Measurements from ENCODE around the gene RIT2.

Gene RIT2

DNA sequence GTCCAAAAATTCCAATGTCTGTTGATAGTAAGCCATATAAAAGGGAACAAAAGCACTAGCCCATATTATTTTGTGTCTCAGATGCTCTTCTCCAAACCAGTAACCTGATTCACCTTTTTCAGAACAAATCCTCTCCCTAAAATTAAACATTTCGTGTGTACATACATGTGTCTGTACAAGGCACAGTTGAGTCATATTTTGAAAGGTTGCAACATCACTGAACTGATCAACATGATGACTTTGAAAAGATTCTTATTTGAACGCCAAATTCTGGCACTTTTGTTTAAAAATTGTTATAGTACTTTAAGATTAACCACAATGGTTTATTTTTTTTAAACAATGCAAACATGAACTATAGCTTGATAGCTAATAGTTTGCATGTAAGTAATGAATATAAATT, 102.5 kb downstream of the RIT2 start:
- no peak overlapping the region for H3K27ac ChIP-seq (ENCODE audit: low read depth, low read length, severe bottlenecking)
- H3K4me1 ChIP-seq (ENCODE audit: control insufficient read depth, insufficient read depth, low read length, poor library complexity, severe bottlenecking) = no peaks in the 10 kb centered on the region
- H3K36me3 ChIP-seq (ENCODE audit: control insufficient read depth, insufficient read depth, low read length) = no peaks in the 10 kb centered on the region
- 60% methylated on average over 1 of the region's 2 CpGs; no CpG with 5 or more reads in 1 of the 2 experiments for WGBS, 2 experiments (ENCODE audit: insufficient coverage in 2 of 2)
- no peak overlapping the region for H3K4me3 ChIP-seq (ENCODE audit: extremely low read depth, insufficient read depth, low read length, poor library complexity, severe bottlenecking)
- H3K9me3 ChIP-seq (ENCODE audit: control insufficient read depth, low read length) = no peaks in the 10 kb centered on the region

DNA sequence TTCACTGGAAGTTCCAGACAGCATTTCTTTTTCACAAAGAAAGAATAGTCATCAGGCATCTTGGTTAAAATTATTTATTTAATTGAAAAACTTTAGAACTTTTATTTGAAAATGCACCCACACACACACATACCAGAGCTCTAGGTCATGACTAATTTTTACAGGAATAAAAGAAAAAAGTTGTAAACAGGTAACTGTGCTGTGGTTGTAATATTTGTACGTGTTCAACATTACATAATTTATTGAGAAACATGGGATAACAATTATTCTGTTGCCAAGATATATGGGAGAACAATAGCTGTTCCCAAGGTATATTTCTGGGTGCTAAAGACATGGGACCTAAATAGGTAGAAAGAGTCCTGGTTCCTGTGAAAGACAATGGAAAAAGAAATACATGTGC, 104.9 kb downstream of the RIT2 start:
- Histone ChIP-seq H3K4me1 (ENCODE audit: control insufficient read depth, insufficient read depth, low read length, poor library complexity, severe bottlenecking) (no peaks in the 10 kb centered on the region), H3K27ac (ENCODE audit: low read depth, low read length, severe bottlenecking) (no peak overlapping the region), H3K4me3 (ENCODE audit: extremely low read depth, insufficient read depth, low read length, poor library complexity, severe bottlenecking) (no peak overlapping the region), H3K36me3 (ENCODE audit: control insufficient read depth, insufficient read depth, low read length) (no peaks in the 10 kb centered on the region), H3K9me3 (ENCODE audit: control insufficient read depth, low read length) (no peaks in the 10 kb centered on the region)
- WGBS, 2 experiments (ENCODE audit: insufficient coverage in 2 of 2) = 80% methylated on average over 1 of the region's 1 CpG; no CpG with 5 or more reads in 1 of the 2 experiments

DNA sequence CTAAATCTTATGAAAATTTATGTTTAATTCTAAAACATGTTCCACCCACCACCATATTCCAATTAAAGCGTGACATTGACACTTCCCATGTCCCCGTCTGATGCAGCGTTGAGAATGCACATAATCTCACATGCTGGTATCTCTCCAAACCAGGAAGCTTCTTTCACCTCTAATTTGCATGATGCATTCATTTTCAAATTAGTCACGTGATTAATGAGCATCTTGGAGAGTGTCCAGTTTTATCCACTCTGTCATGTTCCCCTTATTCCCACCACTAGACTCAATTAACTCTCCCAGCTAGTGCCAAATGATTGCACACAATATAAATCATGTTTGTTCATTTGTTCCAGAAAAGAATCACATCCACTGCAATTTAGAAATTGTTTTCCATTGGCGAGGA, 105.8 kb downstream of the RIT2 start:
- H3K9me3 ChIP-seq (ENCODE audit: control insufficient read depth, low read length) = no peaks in the 10 kb centered on the region
- no peaks in the 10 kb centered on the region for H3K4me1 ChIP-seq (ENCODE audit: control insufficient read depth, insufficient read depth, low read length, poor library complexity, severe bottlenecking)
- H3K27ac ChIP-seq (ENCODE audit: low read depth, low read length, severe bottlenecking) = no peak overlapping the region
- no peak overlapping the region for H3K4me3 ChIP-seq (ENCODE audit: extremely low read depth, insufficient read depth, low read length, poor library complexity, severe bottlenecking)
- no peaks in the 10 kb centered on the region for H3K36me3 ChIP-seq (ENCODE audit: control insufficient read depth, insufficient read depth, low read length)
- WGBS, 2 experiments (ENCODE audit: insufficient coverage in 2 of 2) = 88 to 96% methylated on average over 4 of the region's 5 CpGs

DNA sequence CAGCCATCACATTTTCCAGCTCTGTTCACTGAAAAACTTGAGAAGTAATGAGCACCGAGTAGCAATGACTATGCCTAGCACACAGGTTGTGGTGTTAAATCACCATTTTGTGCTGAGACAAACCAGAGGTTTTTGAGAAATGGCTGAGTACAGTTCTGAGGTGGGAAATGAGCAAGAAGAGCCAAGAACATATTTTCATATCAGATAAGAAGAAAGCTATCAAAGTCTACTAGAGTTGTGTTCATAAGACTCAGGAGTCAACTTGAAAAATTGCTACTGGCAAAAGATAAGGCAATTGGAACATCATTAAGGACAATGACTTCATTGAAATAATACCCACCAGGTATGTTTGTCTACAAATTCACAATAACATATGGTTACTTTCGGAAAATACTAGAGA, 108.1 kb downstream of the RIT2 start:
- Histone ChIP-seq H3K27ac (ENCODE audit: low read depth, low read length, severe bottlenecking) (no peak overlapping the region), H3K36me3 (ENCODE audit: control insufficient read depth, insufficient read depth, low read length) (no peaks in the 10 kb centered on the region), H3K4me3 (ENCODE audit: extremely low read depth, insufficient read depth, low read length, poor library complexity, severe bottlenecking) (no peak overlapping the region), H3K9me3 (ENCODE audit: control insufficient read depth, low read length) (no peaks in the 10 kb centered on the region), H3K4me1 (ENCODE audit: control insufficient read depth, insufficient read depth, low read length, poor library complexity, severe bottlenecking) (no peaks in the 10 kb centered on the region)
- 67 to 86% methylated on average over 1 of the region's 2 CpGs for WGBS, 2 experiments (ENCODE audit: insufficient coverage in 2 of 2)

DNA sequence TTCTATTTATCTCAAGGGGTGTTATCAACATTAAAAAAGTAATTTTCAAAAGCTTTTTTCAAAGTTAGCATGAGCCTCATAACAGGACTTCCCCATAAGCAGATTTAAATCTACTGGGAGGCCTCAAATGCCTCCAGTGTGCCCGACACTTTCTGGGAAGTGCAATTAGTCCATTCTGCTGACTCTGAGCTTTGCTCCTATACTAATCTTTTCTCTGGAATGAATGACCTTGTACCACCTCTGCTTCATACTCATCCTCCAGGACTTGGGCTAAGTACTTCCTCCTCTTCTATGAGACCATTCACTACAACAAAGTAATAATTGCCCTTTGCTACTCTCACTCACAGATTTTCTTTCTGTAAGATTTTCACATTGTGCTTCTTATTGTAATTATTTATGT, 111.1 kb downstream of the RIT2 start:
- H3K4me3 ChIP-seq (ENCODE audit: extremely low read depth, insufficient read depth, low read length, poor library complexity, severe bottlenecking) = no peak overlapping the region
- no peak overlapping the region for H3K27ac ChIP-seq (ENCODE audit: low read depth, low read length, severe bottlenecking)
- no peaks in the 10 kb centered on the region for H3K9me3 ChIP-seq (ENCODE audit: control insufficient read depth, low read length)
- no peaks in the 10 kb centered on the region for H3K4me1 ChIP-seq (ENCODE audit: control insufficient read depth, insufficient read depth, low read length, poor library complexity, severe bottlenecking)
- 91% methylated on average over 1 of the region's 1 CpG; no CpG with 5 or more reads in 1 of the 2 experiments for WGBS, 2 experiments (ENCODE audit: insufficient coverage in 2 of 2)
- H3K36me3 ChIP-seq (ENCODE audit: control insufficient read depth, insufficient read depth, low read length) = no peaks in the 10 kb centered on the region

DNA sequence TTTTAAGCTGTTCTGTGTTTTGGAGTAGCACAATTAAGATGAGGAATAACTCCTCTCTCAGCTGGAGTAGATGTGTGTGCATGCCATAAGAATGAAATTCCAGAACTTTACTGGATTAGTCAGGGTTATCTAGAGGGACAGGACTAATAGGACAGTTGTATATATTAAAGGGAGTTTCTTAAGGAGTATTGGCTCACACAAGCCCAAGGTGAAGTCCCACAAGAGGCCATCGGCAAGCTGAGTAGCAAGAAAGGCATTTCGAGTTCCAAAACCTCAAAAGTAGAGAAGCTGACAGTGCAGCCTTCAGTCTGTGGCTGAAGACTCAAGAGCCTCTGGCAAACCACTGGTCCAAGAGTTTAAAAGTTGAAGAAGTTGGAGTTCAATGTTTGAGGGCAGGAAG, 113.7 kb downstream of the RIT2 start:
- Histone ChIP-seq H3K4me1 (ENCODE audit: control insufficient read depth, insufficient read depth, low read length, poor library complexity, severe bottlenecking) (no peaks in the 10 kb centered on the region), H3K27ac (ENCODE audit: low read depth, low read length, severe bottlenecking) (no peak overlapping the region), H3K4me3 (ENCODE audit: extremely low read depth, insufficient read depth, low read length, poor library complexity, severe bottlenecking) (no peak overlapping the region), H3K9me3 (ENCODE audit: control insufficient read depth, low read length) (no peaks in the 10 kb centered on the region), H3K36me3 (ENCODE audit: control insufficient read depth, insufficient read depth, low read length) (no peaks in the 10 kb centered on the region)
- WGBS, 2 experiments (ENCODE audit: insufficient coverage in 2 of 2) = 77 to 100% methylated on average over 2 of the region's 2 CpGs

DNA sequence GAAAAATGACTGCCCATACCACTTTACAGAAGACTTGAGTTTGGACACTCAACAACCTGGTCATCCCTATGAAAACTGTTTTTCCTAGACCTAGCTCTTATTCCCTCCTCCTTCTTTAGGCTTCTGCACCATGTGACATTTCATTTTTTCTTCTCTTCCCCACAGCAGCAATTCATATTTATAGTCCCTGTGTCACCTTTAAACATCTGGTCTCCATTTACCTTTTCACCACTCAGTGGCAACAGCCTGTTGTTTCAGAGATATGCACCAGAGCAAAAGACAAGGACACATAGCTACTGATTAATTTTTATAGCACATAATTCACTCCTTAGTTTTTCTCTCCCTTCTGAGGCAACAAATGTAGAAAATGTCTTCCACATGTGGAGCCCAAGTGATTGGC, 118.7 kb downstream of the RIT2 start:
- H3K9me3 ChIP-seq (ENCODE audit: control insufficient read depth, low read length) = no peaks in the 10 kb centered on the region
- H3K4me3 ChIP-seq (ENCODE audit: extremely low read depth, insufficient read depth, low read length, poor library complexity, severe bottlenecking) = no peak overlapping the region
- H3K27ac ChIP-seq (ENCODE audit: low read depth, low read length, severe bottlenecking) = no peak overlapping the region
- no peaks in the 10 kb centered on the region for H3K4me1 ChIP-seq (ENCODE audit: control insufficient read depth, insufficient read depth, low read length, poor library complexity, severe bottlenecking)
- H3K36me3 ChIP-seq (ENCODE audit: control insufficient read depth, insufficient read depth, low read length) = no peaks in the 10 kb centered on the region

DNA sequence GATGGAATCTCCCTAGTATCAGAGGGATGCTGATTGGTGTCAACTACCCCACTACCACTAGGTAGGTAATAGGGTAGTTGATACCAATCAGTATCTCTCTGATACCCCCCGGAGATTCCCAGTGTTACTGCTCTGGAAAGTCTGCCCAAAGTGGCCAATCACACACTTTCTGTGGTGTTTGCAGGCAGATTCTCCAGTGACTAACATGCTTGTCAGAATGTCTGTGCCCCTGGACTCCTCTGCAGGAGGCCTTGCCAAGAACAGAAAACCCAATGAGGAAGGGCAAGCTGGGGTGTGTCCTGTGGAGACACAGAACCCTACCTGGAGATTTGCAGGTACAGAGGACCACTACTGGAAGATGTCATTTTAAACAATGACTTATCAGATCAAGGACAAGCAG, 135.1 kb downstream of the RIT2 start:
- Histone ChIP-seq H3K4me3 (ENCODE audit: extremely low read depth, insufficient read depth, low read length, poor library complexity, severe bottlenecking) (no peak overlapping the region), H3K36me3 (ENCODE audit: control insufficient read depth, insufficient read depth, low read length) (no peaks in the 10 kb centered on the region), H3K4me1 (ENCODE audit: control insufficient read depth, insufficient read depth, low read length, poor library complexity, severe bottlenecking) (peaks cover 16% of the 10 kb centered on the region), H3K9me3 (ENCODE audit: control insufficient read depth, low read length) (no peaks in the 10 kb centered on the region), H3K27ac (ENCODE audit: low read depth, low read length, severe bottlenecking) (no peak overlapping the region)
- WGBS, 2 experiments (ENCODE audit: insufficient coverage in 2 of 2) = 100% methylated on average over 1 of the region's 1 CpG; no CpG with 5 or more reads in 1 of the 2 experiments

DNA sequence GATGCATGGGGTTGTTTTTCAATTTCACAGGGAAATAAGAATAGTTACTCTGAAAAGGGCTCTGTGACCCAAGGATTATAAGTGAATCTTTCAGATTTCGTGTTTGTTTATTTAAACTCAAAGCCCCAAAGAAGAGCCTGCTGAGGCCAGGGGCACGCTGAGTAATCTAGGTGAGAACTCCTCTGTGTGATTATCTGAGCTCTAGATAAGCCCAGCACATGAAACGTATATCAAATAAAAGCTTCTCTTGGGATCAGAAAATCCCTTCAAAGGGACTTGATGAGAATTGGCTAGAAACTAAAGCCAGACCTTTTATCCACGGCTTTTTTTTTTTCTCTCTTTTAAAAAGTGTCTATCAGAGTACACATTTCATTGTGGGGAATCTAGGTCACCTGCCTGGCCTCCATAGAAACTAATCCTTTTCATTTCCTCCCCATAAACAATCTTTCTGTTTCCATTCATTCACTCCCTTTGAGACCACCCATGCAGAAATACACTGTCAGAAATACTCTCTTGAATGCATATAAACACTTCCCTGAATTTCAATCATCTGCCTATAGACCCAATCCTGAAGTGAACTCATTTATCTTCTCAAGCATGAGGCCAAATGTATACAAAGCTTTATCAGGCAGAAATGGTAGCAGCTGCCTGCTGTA, 137.4 kb downstream of the RIT2 start:
- no peaks in the 10 kb centered on the region for H3K9me3 ChIP-seq (ENCODE audit: control insufficient read depth, low read length)
- 37 to 50% methylated on average over 1 to 2 of the region's 4 CpGs for WGBS, 2 experiments (ENCODE audit: insufficient coverage in 2 of 2)
- no peak overlapping the region for H3K27ac ChIP-seq (ENCODE audit: low read depth, low read length, severe bottlenecking)
- no peak overlapping the region for H3K4me3 ChIP-seq (ENCODE audit: extremely low read depth, insufficient read depth, low read length, poor library complexity, severe bottlenecking)
- peaks cover 16% of the 10 kb centered on the region for H3K4me1 ChIP-seq (ENCODE audit: control insufficient read depth, insufficient read depth, low read length, poor library complexity, severe bottlenecking)
- H3K36me3 ChIP-seq (ENCODE audit: control insufficient read depth, insufficient read depth, low read length) = no peaks in the 10 kb centered on the region

DNA sequence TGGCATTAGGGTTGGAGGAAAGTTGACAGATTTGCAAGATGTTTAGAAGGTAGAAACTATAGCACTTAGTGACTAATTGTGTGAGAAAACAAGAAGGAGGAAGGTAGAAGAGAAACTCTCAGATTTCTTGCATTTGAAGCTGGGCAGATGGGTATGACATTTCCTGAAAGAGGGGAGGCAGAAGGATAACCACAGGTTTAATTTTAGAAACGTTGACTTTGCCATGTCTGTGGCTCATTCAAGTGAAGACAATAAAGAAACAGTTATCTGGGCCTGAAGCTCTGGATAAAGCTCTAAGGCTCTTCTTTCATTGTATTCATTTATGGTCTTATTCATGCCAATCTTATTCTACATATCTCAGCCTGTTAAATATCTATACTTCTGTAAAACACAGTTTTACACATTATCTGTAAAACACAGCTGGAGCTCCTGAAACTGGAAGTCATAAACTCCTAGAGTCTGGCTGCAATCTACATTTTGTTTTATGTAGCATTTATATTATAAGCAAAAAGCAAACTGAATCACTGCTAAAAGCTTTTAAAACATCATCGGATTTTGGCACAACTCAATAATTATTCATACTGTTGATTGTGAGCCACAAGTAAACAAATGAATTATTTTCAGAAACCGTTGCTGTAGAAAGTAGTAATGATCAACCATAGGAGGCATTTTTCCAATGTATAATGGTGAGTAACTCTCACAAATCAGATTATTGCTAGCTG, 138.5 kb downstream of the RIT2 start:
- Histone ChIP-seq H3K36me3 (ENCODE audit: control insufficient read depth, insufficient read depth, low read length) (no peaks in the 10 kb centered on the region), H3K4me3 (ENCODE audit: extremely low read depth, insufficient read depth, low read length, poor library complexity, severe bottlenecking) (no peak overlapping the region), H3K9me3 (ENCODE audit: control insufficient read depth, low read length) (no peaks in the 10 kb centered on the region), H3K4me1 (ENCODE audit: control insufficient read depth, insufficient read depth, low read length, poor library complexity, severe bottlenecking) (peaks cover 16% of the 10 kb centered on the region), H3K27ac (ENCODE audit: low read depth, low read length, severe bottlenecking) (no peak overlapping the region)
- 50 to 86% methylated on average over 1 of the region's 3 CpGs for WGBS, 2 experiments (ENCODE audit: insufficient coverage in 2 of 2)

DNA sequence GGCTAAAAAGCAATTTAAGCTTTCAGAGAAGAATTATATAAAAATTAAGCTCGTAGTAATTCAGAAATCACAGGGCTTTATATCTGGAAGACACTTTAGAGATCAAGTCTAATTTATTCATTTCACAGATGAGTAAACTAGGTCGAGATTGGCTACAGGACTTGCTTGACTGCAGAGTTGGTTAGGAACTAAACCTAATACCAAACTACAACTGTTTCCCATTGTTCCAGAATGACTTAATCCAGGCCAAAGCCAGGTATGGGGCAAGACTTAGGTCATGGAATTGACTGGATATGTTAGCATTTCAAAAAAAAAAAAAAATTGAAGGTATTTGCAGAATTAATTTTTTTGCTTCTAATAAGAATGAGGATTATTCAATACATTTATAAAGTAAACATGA, 146.1 kb downstream of the RIT2 start:
- H3K27ac ChIP-seq (ENCODE audit: low read depth, low read length, severe bottlenecking) = no peak overlapping the region
- no peaks in the 10 kb centered on the region for H3K4me1 ChIP-seq (ENCODE audit: control insufficient read depth, insufficient read depth, low read length, poor library complexity, severe bottlenecking)
- H3K4me3 ChIP-seq (ENCODE audit: extremely low read depth, insufficient read depth, low read length, poor library complexity, severe bottlenecking) = no peak overlapping the region
- no peaks in the 10 kb centered on the region for H3K36me3 ChIP-seq (ENCODE audit: control insufficient read depth, insufficient read depth, low read length)
- WGBS, 2 experiments (ENCODE audit: insufficient coverage in 2 of 2) = no CpG with 5 or more reads among the region's 2 CpGs
- no peaks in the 10 kb centered on the region for H3K9me3 ChIP-seq (ENCODE audit: control insufficient read depth, low read length)

Measured in mesodermal cell (in vitro differentiated cells).